ENCODE data around the gene MRGPRX4. TPM values are rescaled to one million over a fixed set of nuclear protein-coding genes. Genes with fewer than 3 reads are reported as not detected.

MRGPRX4 gene
- total and polyA plus RNA-seq, 2 donors (not counting 3 experiments of a cell fraction or from before 2014, with no cell fraction given): not detected

DNA sequence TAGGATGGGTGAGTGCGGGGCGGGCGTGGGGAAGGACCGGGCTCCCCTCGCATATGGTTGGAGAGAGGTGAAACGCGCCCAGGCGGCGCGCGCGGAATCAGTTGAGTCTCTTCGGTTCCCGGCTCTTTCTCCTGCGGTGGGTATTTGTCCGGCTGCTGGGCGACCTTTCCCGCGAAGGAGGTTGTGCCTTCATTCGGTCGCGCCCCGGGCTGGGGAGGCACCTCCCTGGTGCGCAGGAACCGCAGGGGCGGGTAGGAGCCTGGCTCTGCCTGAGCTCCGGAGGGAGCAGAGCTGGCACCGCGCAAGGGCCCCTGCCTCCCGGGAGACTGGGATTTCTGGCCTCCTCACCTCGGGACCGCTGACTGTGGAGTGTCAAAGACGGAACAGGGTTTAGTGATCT lies 36.4 kb downstream of the MRGPRX4 start:
- POLR2A ChIA-PET: no interaction called here

More for the DNA sequence above, 36.4 kb downstream of the MRGPRX4 start:
- H3K36me3 ChIP-seq (ENCODE audit: control insufficient read depth in 2 of 2, extremely low read depth in 1 of 2, insufficient read depth in 2 of 2, low read length in 2 of 2): no peaks in the 10 kb centered on the region
- no peak overlapping the region for H2AFZ ChIP-seq (ENCODE audit: low read depth, low read length)
- CTCF ChIA-PET: no interaction called here
- intact Hi-C loops (cut with micrococcal nuclease) (no loop called here), dilution Hi-C loops (cut with MboI; ENCODE audit: extremely low pct_ligation_motif_present, low sequenced_read_pairs) (no loop called here)
- no peaks in the 10 kb centered on the region for H3K9me3 ChIP-seq (replicated peaks; ENCODE audit: control insufficient read depth, insufficient read depth, low read length)
- no peak overlapping the region for H3K4me3 ChIP-seq (replicated peaks in 1 of 3; ENCODE audit: insufficient read depth in 1 of 3, low read depth in 1 of 3, low read length in 3 of 3)
- no peak overlapping the region for H3K9ac ChIP-seq (replicated peaks; ENCODE audit: extremely low read depth, insufficient read depth, low read length)
- H3K27me3 ChIP-seq (ENCODE audit: control insufficient read depth in 2 of 2, insufficient read depth in 2 of 2, low read length in 2 of 2): peaks cover 8 to 15% of the 10 kb centered on the region in 2 experiments
- TF ChIP-seq, protein P1, sequence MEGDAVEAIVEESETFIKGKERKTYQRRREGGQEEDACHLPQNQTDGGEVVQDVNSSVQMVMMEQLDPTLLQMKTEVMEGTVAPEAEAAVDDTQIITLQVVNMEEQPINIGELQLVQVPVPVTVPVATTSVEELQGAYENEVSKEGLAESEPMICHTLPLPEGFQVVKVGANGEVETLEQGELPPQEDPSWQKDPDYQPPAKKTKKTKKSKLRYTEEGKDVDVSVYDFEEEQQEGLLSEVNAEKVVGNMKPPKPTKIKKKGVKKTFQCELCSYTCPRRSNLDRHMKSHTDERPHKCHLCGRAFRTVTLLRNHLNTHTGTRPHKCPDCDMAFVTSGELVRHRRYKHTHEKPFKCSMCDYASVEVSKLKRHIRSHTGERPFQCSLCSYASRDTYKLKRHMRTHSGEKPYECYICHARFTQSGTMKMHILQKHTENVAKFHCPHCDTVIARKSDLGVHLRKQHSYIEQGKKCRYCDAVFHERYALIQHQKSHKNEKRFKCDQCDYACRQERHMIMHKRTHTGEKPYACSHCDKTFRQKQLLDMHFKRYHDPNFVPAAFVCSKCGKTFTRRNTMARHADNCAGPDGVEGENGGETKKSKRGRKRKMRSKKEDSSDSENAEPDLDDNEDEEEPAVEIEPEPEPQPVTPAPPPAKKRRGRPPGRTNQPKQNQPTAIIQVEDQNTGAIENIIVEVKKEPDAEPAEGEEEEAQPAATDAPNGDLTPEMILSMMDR (IDR thresholded peaks at IDR 0.05; ENCODE audit: extremely low read depth in 1 of 2, insufficient read depth in 1 of 2, low read depth in 1 of 2, low read length in 2 of 2): no peak
- TF ChIP-seq GATA2 (IDR thresholded peaks at IDR 0.05; ENCODE audit: insufficient read depth, insufficient read length, low read depth, low read length): no peak
- TF ChIP-seq, protein P2, sequence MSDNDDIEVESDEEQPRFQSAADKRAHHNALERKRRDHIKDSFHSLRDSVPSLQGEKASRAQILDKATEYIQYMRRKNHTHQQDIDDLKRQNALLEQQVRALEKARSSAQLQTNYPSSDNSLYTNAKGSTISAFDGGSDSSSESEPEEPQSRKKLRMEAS (IDR thresholded peaks at IDR 0.05; ENCODE audit: insufficient read depth, insufficient read length): no peak
- TF ChIP-seq POLR2AphosphoS5 (IDR thresholded peaks at IDR 0.05; ENCODE audit: insufficient read depth, low read depth, low read length): no peak
- TF ChIP-seq FOS (IDR thresholded peaks at IDR 0.05; ENCODE audit: borderline replicate concordance, insufficient read depth, low read length): no peak
- TF ChIP-seq EZH2 (IDR thresholded peaks at IDR 0.05; ENCODE audit: borderline replicate concordance, low read depth, low read length, severe bottlenecking): no peak
- TF ChIP-seq POLR2A (IDR thresholded peaks at IDR 0.05; ENCODE audit: low read depth, low read length): no peak
- no peak for TF ChIP-seq MYC (IDR thresholded peaks at IDR 0.05; ENCODE audit: low read depth, low read length)
- TF ChIP-seq JUN (IDR thresholded peaks at IDR 0.05; ENCODE audit: borderline replicate concordance, insufficient read depth, insufficient read length, low read depth): no peak
- no peaks in the 10 kb centered on the region for H4K20me1 ChIP-seq (replicated peaks; ENCODE audit: control insufficient read depth, extremely low read depth, insufficient read depth, low read length)
- H3K4me1 ChIP-seq (ENCODE audit: control insufficient read depth, extremely low read depth, insufficient read depth, low read length): no peaks in the 10 kb centered on the region
- DNase-seq (ENCODE audit: low read depth, low spot score) (no peak), FAIRE-seq (no peak)
- H3K9me1 ChIP-seq (replicated peaks; ENCODE audit: control insufficient read depth, extremely low read depth, insufficient read depth, low read length): no peaks in the 10 kb centered on the region
- no peaks in the 10 kb centered on the region for H3K79me2 ChIP-seq (ENCODE audit: control insufficient read depth, insufficient read depth, low read length)
- no TSS peak for BruUV-seq (replicated peaks)
- H3K27ac ChIP-seq (ENCODE audit: insufficient read depth, low read depth, low read length): no peak overlapping the region
- H3K4me2 ChIP-seq (ENCODE audit: insufficient read depth, low read length): no peak overlapping the region

Data from endothelial cell of umbilical vein (primary cell).